Endothelial cell of umbilical vein (primary cell): ENCODE data around the gene AP4S1. TPM values are rescaled to one million over a fixed set of nuclear protein-coding genes. Genes with fewer than 3 reads are reported as not detected.

Source experiments
- BruUV-seq: library from RNA; stranded (reverse); fragments of 400-500 nt; replicated peaks from 2 replicates; lab custom pipeline; 2021; lab: Mats Ljungman, UMichigan
- CTCF ChIA-PET: fragments of 300-600, 350-600 bp; sonication (Branson Sonifier 250); formaldehyde crosslinking; loops from one replicate; lab custom pipeline; 2021; ENCODE audit warnings: antibody characterized with exemption, inconsistent platforms; lab: Charles Lee
- POLR2A ChIA-PET: fragments of 300-600, 350-600 bp; sonication (Branson Sonifier 250); formaldehyde crosslinking; loops from one replicate; lab custom pipeline; 2021; ENCODE audit warnings: antibody characterized with exemption, inconsistent platforms; lab: Charles Lee
- DNase-seq: peaks from one replicate; pipeline ENCODE4 v3.0.0-alpha.2; 2011; ENCODE audit warnings: low read depth, low spot score
- FAIRE-seq: peaks from 2 replicates; lab custom pipeline; 2011; peaks lifted over from hg19 to GRCh38; lab: Jason Lieb, UNC
- H2AFZ ChIP-seq: 2 replicates; pipeline ENCODE4 v1.6.0; 2012; ENCODE audit warnings: low read depth, low read length, control low read depth, inconsistent platforms
- H3K27ac ChIP-seq: 2 replicates; pipeline ENCODE4 v1.5.1; 2011; ENCODE audit warnings: low read depth, mild to moderate bottlenecking, control low read depth, low read length, moderate library complexity; ENCODE audit not compliant: insufficient read depth
- H3K27me3 ChIP-seq, 2 experiments: 2 replicates each; pipeline versions ENCODE4 v1.6.0 to v1.6.1; 2011; ENCODE audit warnings: low read length in 2 of 2, mixed read lengths in 1 of 2; ENCODE audit not compliant: control insufficient read depth in 2 of 2, insufficient read depth in 2 of 2
- H3K36me3 ChIP-seq, 2 experiments: 2 replicates in 1 of 2; 3 replicates in 1 of 2; pipeline ENCODE4 v1.5.1; 2011; ENCODE audit warnings: low read length in 2 of 2, mild to moderate bottlenecking in 1 of 2, moderate library complexity in 1 of 2; ENCODE audit not compliant: control insufficient read depth in 2 of 2, insufficient read depth in 2 of 2; ENCODE audit errors: extremely low read depth in 1 of 2
- H3K4me1 ChIP-seq: 3 replicates; pipeline ENCODE4 v1.5.1; 2011; ENCODE audit warnings: mild to moderate bottlenecking, low read length; ENCODE audit not compliant: control insufficient read depth, insufficient read depth; ENCODE audit errors: extremely low read depth
- H3K4me2 ChIP-seq: 2 replicates; pipeline ENCODE4 v1.6.1; 2011; ENCODE audit warnings: low read length, control low read depth, mixed read lengths; ENCODE audit not compliant: insufficient read depth
- H3K4me3 ChIP-seq, 3 experiments: fragments of 200-600 bp in 1 of 3; sonication (generic), shearing (Covaris generic) in 1 of 3; replicated peaks in 1 of 3; 2 replicates each; pipeline ENCODE4 v1.5.1; 2011 to 2016; ENCODE audit warnings: control low read depth in 3 of 3, low read length in 3 of 3, mild to moderate bottlenecking in 2 of 3, inconsistent platforms in 1 of 3, low read depth in 1 of 3, moderate library complexity in 1 of 3; ENCODE audit not compliant: insufficient read depth in 1 of 3
- H3K79me2 ChIP-seq: 2 replicates; pipeline ENCODE4 v1.6.0; 2012; ENCODE audit warnings: low read length, inconsistent platforms; ENCODE audit not compliant: control insufficient read depth, insufficient read depth
- H3K9ac ChIP-seq: replicated peaks from 2 replicates; pipeline ENCODE3; 2011; ENCODE audit warnings: low read length, control low read depth; ENCODE audit not compliant: insufficient read depth; ENCODE audit errors: extremely low read depth
- H3K9me1 ChIP-seq: replicated peaks from 3 replicates; pipeline ENCODE4 v1.6.0; 2011; ENCODE audit warnings: mild to moderate bottlenecking, low read length; ENCODE audit not compliant: control insufficient read depth, insufficient read depth; ENCODE audit errors: extremely low read depth
- H3K9me3 ChIP-seq: replicated peaks from 2 replicates; pipeline ENCODE4 v1.5.1; 2012; ENCODE audit warnings: low read length, inconsistent platforms; ENCODE audit not compliant: control insufficient read depth, insufficient read depth
- H4K20me1 ChIP-seq: replicated peaks from 2 replicates; pipeline ENCODE3; 2011; ENCODE audit warnings: mild to moderate bottlenecking, low read length; ENCODE audit not compliant: control insufficient read depth, insufficient read depth; ENCODE audit errors: extremely low read depth
- EZH2 ChIP-seq: IDR thresholded peaks from 2 replicates; pipeline ENCODE4 v1.6.1; 2012; ENCODE audit warnings: borderline replicate concordance, low read depth, mild to moderate bottlenecking, moderate library complexity, low read length, inconsistent platforms; ENCODE audit not compliant: severe bottlenecking
- FOS ChIP-seq: IDR thresholded peaks from 2 replicates; pipeline ENCODE4 v1.6.1; 2011; ENCODE audit warnings: mild to moderate bottlenecking, low read length, moderate library complexity, borderline replicate concordance; ENCODE audit not compliant: insufficient read depth
- GATA2 ChIP-seq: IDR thresholded peaks from 2 replicates; pipeline ENCODE4 v1.7.0; 2011; ENCODE audit warnings: low read depth, mild to moderate bottlenecking, moderate library complexity, mixed read lengths, low read length; ENCODE audit not compliant: insufficient read length, insufficient read depth
- JUN ChIP-seq: IDR thresholded peaks from 2 replicates; pipeline ENCODE4 v1.6.1; 2011; ENCODE audit warnings: borderline replicate concordance, low read depth; ENCODE audit not compliant: insufficient read length, insufficient read depth
- MYC ChIP-seq: IDR thresholded peaks from one replicate; pipeline ENCODE4 v1.6.1; 2011; ENCODE audit warnings: mild to moderate bottlenecking, low read depth, low read length
- POLR2A ChIP-seq: IDR thresholded peaks from 2 replicates; pipeline ENCODE4 v1.6.1; 2012; ENCODE audit warnings: low read depth, mild to moderate bottlenecking, control low read depth, low read length
- POLR2AphosphoS5 ChIP-seq: IDR thresholded peaks from 2 replicates; pipeline ENCODE4 v1.6.1; 2012; ENCODE audit warnings: low read depth, mild to moderate bottlenecking, control low read depth, low read length, moderate library complexity; ENCODE audit not compliant: insufficient read depth
- dilution Hi-C: fragments of 300-500 bp; cut with MboI; formaldehyde crosslinking; loops from one replicate; pipeline ENCODE4 v1.15.0; 2019; ENCODE audit warnings: low sequenced_read_pairs; ENCODE audit not compliant: extremely low pct_ligation_motif_present
- intact Hi-C: fragments of 100-400 bp; cut with micrococcal nuclease; formaldehyde crosslinking; loops from one replicate; pipeline ENCODE4 v1.10.0; 2022
- polyA plus RNA-seq, 4 experiments: library from polyadenylated mRNA; depleted of rRNA in 3 of 4; stranded (reverse) in 3 of 4; unstranded in 1 of 4; fragments of >200 nt; gene quantifications; 2 replicates each; pipeline versions ENCODE4 v1.2.1 to v1.2.3, GENCODE V29; 2011 to 2012; ENCODE audit warnings: missing spikeins in 1 of 4
- total RNA-seq: library from RNA; stranded (reverse); gene quantifications from 2 replicates; pipeline ENCODE4 v1.2.3, GENCODE V29; 2021
- TF ChIP-seq, protein P1 (sequence below), 2 donors: IDR thresholded peaks; 1 replicate in 1 of 2; 2 replicates in 1 of 2; pipeline ENCODE4 v1.5.1; 2011; ENCODE audit warnings: low read length in 2 of 2, mild to moderate bottlenecking in 2 of 2, moderate library complexity in 2 of 2, control low read depth in 1 of 2, inconsistent platforms in 1 of 2, low read depth in 1 of 2; ENCODE audit not compliant: insufficient read depth in 1 of 2; ENCODE audit errors: extremely low read depth in 1 of 2

The AP4S1 gene
- total and polyA plus RNA-seq, 2 donors (not counting 3 experiments of a cell fraction or from before 2014, with no cell fraction given), result 2.8 to 7.2 TPM

DNA sequence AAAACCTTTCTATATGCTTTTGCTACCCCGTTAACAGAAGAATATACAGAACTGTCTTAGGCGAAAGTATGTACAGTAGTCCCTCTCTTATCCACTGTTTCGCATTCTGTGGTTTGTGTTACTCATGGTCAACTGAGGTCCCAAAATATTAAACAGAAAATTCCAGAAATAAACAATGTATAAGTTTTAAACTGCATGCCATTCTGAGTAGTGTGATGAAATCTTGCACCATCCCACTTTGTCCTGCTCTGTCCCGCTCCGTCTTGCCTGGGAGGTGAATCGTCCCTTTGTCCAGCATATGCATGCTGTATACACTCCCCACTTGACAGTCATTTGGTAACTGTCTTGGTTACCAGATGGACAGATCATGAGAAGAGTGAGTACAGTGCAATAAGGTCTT, 70.8 kb downstream of the AP4S1 start:
- Histone ChIP-seq H3K79me2 (no peaks in the 10 kb centered on the region), H3K4me1 (no peaks in the 10 kb centered on the region), H3K4me2 (no peak overlapping the region), H3K27me3 (no peaks in the 10 kb centered on the region), H2AFZ (no peak overlapping the region), H3K36me3 (peaks cover 12 to 14% of the 10 kb centered on the region in 2 experiments), H3K9me1 (no peaks in the 10 kb centered on the region), H3K9ac (no peak overlapping the region), H3K9me3 (no peaks in the 10 kb centered on the region), H3K27ac (no peak overlapping the region), H4K20me1 (no peaks in the 10 kb centered on the region), H3K4me3 (no peak overlapping the region)
- TF ChIP-seq, protein P1, sequence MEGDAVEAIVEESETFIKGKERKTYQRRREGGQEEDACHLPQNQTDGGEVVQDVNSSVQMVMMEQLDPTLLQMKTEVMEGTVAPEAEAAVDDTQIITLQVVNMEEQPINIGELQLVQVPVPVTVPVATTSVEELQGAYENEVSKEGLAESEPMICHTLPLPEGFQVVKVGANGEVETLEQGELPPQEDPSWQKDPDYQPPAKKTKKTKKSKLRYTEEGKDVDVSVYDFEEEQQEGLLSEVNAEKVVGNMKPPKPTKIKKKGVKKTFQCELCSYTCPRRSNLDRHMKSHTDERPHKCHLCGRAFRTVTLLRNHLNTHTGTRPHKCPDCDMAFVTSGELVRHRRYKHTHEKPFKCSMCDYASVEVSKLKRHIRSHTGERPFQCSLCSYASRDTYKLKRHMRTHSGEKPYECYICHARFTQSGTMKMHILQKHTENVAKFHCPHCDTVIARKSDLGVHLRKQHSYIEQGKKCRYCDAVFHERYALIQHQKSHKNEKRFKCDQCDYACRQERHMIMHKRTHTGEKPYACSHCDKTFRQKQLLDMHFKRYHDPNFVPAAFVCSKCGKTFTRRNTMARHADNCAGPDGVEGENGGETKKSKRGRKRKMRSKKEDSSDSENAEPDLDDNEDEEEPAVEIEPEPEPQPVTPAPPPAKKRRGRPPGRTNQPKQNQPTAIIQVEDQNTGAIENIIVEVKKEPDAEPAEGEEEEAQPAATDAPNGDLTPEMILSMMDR (IDR thresholded peaks at IDR 0.05; ENCODE audit: extremely low read depth in 1 of 2, insufficient read depth in 1 of 2, low read depth in 1 of 2, low read length in 2 of 2), result no peak
- no peak for TF ChIP-seq POLR2A
- TF ChIP-seq FOS, result no peak
- no peak for TF ChIP-seq GATA2
- TF ChIP-seq JUN, result no peak
- TF ChIP-seq EZH2, result no peak
- no peak for TF ChIP-seq MYC
- no TSS peak for BruUV-seq
- intact Hi-C loops, result no loop called here
- no peak for DNase-seq
- ChIA-PET CTCF (no interaction called here), POLR2A (no interaction called here)
- FAIRE-seq, result no peak
- dilution Hi-C loops, result no loop called here

DNA sequence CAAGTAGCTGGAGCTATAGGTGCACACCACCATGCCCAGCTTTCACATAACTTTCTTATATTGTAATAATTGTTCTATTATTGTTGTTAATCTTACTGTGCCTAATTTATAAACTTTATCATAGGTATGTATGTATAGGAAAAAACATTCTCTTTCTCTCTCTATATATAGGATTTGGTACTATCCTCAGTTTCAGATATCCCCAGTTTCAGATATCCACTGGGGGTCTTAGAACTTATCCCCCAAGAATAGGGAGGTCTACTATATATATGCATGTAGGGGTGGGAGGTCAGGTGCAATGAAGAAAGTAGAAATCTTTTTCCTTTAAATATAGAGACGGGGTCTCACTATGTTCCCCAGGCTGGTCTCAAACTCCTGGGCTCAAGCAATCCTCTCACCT, 71.6 kb downstream of the AP4S1 start:
- ChIA-PET POLR2A (no interaction called here), CTCF (interaction anchor here (1.6 kb wide), 1 partner anchor 353 kb away, joined by 4 read pairs; no protein-coding TSS in a partner anchor)
- dilution Hi-C loops, result no loop called here
- H3K9me3 ChIP-seq, result no peaks in the 10 kb centered on the region
- no peak for DNase-seq
- H4K20me1 ChIP-seq, result no peaks in the 10 kb centered on the region
- H3K4me1 ChIP-seq, result no peaks in the 10 kb centered on the region
- no TSS peak for BruUV-seq
- FAIRE-seq, result no peak
- peaks cover 12 to 15% of the 10 kb centered on the region in 2 experiments for H3K36me3 ChIP-seq
- TF ChIP-seq POLR2AphosphoS5, result no peak
- no peak for TF ChIP-seq MYC
- no peak for TF ChIP-seq FOS
- TF ChIP-seq GATA2, result no peak
- no peak for TF ChIP-seq POLR2A
- TF ChIP-seq, protein P1 (IDR thresholded peaks at IDR 0.05; ENCODE audit: extremely low read depth in 1 of 2, insufficient read depth in 1 of 2, low read depth in 1 of 2, low read length in 2 of 2), result no peak
- TF ChIP-seq JUN, result no peak
- no peak for TF ChIP-seq EZH2
- H3K4me3 ChIP-seq, result no peak overlapping the region
- no peak overlapping the region for H3K4me2 ChIP-seq
- no peaks in the 10 kb centered on the region for H3K9me1 ChIP-seq
- H3K9ac ChIP-seq, result no peak overlapping the region
- intact Hi-C loops, result no loop called here
- H3K27me3 ChIP-seq, result no peaks in the 10 kb centered on the region
- H3K27ac ChIP-seq, result no peak overlapping the region
- no peaks in the 10 kb centered on the region for H3K79me2 ChIP-seq
- H2AFZ ChIP-seq, result no peak overlapping the region
